ENCODE data around the gene IRAK1. TPM values are rescaled to one million over a fixed set of nuclear protein-coding genes. Genes with fewer than 3 reads are reported as not detected.

The IRAK1 gene
- total and polyA plus RNA-seq, 9 donors: 20.7 to 62.8 (median 53.9) TPM

DNA sequence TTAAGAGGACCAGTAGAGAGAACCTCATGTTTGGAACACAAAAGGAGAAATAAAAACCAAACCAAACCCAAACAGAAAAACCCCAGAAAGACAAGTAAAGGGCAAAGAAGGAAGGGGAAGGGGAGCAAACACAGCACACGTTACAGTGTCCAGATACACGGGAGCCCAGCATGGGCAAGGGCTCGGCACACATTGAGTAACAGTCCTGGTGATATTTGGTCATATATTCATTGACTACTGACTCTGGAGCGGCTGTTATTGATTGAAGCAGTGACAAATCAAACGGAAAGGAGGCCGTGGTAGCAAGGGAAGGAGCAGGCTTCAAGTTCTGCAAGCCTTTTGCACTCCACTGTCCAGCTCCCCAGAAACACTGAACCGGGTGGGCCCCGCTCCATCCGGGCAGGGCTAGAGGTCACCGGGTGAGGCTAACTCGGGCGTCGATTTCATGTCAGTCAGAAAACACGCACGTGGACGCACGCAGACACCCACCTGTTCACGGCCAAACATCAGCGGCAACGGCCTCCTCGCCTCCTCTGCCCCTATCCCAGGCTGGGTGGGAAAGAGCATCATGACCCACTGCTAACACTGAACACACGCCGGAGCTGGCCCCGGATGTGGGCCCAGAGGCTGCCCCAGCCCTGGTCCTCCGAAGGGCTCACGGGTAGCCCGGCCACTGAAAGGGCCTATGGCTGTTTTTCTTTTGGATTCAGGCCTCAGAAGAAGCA, 3.7 kb upstream of the IRAK1 start:
- Histone ChIP-seq H3K4me1 (ENCODE audit: control insufficient read depth, insufficient read depth, low read length) (peaks cover 28% of the 10 kb centered on the region), H3K36me3 (ENCODE audit: control insufficient read depth, insufficient read depth, low read length) (peaks cover 4% of the 10 kb centered on the region), H3K27ac (ENCODE audit: low read length) (no peak overlapping the region), H3K27me3 (ENCODE audit: control insufficient read depth, insufficient read depth, low read length) (peaks cover 63% of the 10 kb centered on the region), H3K4me3 (ENCODE audit: low read length) (no peak overlapping the region), H3K9me3 (replicated peaks; ENCODE audit: control insufficient read depth, low read depth, low read length) (no peaks in the 10 kb centered on the region)
- 76% methylated on average over 24 of the region's 27 CpGs for WGBS (ENCODE audit: insufficient coverage)
- no peak for DNase-seq

DNA sequence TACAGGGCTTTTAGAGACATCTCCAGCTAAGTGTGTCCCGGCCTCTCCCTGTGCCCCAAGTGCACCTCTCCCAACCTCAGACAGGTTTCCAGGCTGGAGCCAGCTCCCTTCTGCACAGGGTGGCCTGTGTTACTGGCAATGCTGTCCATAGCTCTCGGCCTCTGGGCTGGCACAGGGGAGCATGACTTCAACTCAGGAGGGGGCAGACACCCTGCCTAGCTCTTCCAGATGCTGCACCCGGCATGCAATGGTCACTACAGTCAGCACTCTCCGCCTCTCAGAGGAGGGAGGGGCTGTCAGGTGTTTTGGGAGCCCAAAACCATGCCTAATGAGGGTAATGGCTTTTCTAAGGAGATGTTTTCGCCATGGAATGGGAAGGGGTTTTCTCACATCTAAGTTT, 2.4 kb upstream of the IRAK1 start:
- WGBS (ENCODE audit: insufficient coverage): 54% methylated on average over 3 of the region's 5 CpGs
- H3K27me3 ChIP-seq (ENCODE audit: control insufficient read depth, insufficient read depth, low read length): peaks cover 58% of the 10 kb centered on the region

DNA sequence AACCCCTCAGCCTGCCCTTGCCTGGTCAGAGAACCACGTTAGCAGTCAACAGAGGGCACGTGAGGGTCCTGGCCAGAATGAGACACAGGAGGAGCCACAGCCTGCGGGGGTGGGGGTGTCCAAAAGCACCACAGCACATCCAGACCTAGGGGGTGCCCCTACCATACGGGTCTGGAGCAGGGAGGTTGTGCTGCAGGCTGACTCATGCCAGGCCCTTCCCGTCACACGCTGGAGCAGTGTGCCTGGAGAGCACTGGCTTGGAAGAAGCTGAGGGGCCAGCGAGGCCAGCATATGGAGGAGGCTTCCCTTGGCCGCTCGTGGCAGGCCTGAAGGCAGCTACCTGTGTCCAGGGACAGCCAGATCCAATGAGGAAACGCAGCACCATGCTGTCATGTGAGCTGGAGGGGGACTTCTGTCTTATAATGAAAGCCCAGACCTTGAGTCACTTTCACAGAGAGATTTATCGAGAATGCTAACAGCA, 1.5 kb upstream of the IRAK1 start:
- H3K27me3 ChIP-seq (ENCODE audit: control insufficient read depth, insufficient read depth, low read length): peaks cover 56% of the 10 kb centered on the region
- 59% methylated on average over 8 of the region's 11 CpGs for WGBS (ENCODE audit: insufficient coverage)
- H3K9me3 ChIP-seq (replicated peaks; ENCODE audit: control insufficient read depth, low read depth, low read length): no peaks in the 10 kb centered on the region
- no peak overlapping the region for H3K4me3 ChIP-seq (ENCODE audit: low read length)
- peaks cover 16% of the 10 kb centered on the region for H3K36me3 ChIP-seq (ENCODE audit: control insufficient read depth, insufficient read depth, low read length)
- no peak for DNase-seq
- H3K4me1 ChIP-seq (ENCODE audit: control insufficient read depth, insufficient read depth, low read length): peaks cover 26% of the 10 kb centered on the region
- H3K27ac ChIP-seq (ENCODE audit: low read length): peak overlapping the region; percentile 74

More for the DNA sequence above, 2.4 kb upstream of the IRAK1 start:
- no peak for DNase-seq
- Histone ChIP-seq H3K9me3 (replicated peaks; ENCODE audit: control insufficient read depth, low read depth, low read length) (no peaks in the 10 kb centered on the region), H3K27ac (ENCODE audit: low read length) (no peak overlapping the region), H3K4me3 (ENCODE audit: low read length) (no peak overlapping the region), H3K36me3 (ENCODE audit: control insufficient read depth, insufficient read depth, low read length) (peaks cover 7% of the 10 kb centered on the region), H3K4me1 (ENCODE audit: control insufficient read depth, insufficient read depth, low read length) (peaks cover 31% of the 10 kb centered on the region)

DNA sequence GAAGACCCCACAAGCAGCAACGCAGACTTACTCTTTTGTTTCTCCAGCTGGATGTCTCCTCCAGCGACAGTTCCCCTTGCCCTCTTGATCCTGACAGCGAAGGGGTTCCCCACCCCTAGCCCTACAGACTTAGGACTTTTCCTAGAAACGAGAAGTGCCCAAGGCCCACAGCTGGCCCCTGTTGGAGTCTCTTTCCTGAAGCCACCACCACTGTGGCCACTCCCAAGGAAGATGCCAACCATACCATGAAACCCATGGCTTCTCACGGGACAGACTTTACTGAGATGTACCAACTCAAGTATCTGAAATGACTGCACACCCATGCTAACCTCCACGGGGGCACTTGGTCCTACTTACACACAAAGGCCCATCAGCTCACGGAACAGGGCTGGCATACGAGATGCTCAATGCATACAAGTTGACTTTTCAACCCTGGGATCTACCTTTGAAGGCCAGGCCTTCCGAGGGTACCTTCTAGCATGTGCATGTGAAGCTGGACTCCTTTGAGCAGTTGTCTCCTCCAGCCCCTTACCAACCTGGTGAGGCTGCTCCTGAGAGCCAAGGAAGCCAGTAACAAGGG, 924 bp upstream of the IRAK1 start:
- WGBS (ENCODE audit: insufficient coverage): 54% methylated on average over 8 of the region's 9 CpGs
- Histone ChIP-seq H3K27me3 (ENCODE audit: control insufficient read depth, insufficient read depth, low read length) (peaks cover 55% of the 10 kb centered on the region), H3K4me1 (ENCODE audit: control insufficient read depth, insufficient read depth, low read length) (peaks cover 23% of the 10 kb centered on the region), H3K4me3 (ENCODE audit: low read length) (peak overlapping the region; percentile 55), H3K27ac (ENCODE audit: low read length) (peak overlapping the region; percentile 74), H3K36me3 (ENCODE audit: control insufficient read depth, insufficient read depth, low read length) (peaks cover 20% of the 10 kb centered on the region), H3K9me3 (replicated peaks; ENCODE audit: control insufficient read depth, low read depth, low read length) (no peaks in the 10 kb centered on the region)
- DNase-seq: no peak

DNA sequence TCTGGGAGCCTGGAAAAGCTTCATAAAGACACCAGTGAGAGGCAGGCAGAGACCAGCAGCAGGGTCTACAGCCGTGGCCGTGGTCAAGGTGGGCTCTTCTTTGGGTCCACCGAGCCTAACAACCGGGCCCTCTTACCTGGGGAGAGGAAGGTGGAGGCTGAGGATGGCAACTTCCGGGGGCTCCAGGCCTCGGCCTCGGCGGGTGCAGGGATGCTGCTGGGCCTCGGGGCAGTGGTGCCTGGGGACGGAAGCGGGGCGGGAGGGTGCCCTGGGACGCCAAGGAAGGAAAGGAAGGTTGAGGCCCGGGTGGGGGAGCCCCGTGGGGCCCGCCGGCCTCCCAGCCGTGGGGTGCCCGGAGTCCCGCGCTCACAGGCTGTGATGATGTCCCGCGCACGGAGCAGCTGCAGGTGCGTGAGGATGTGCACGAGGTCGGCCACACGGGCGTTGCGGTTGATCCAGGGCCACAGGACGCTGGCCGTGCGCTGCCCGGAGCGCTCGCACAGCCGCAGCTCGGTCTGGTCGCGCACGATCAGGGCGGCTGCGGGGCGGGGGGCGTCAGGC, 561 bp downstream of the IRAK1 start:
- WGBS (ENCODE audit: insufficient coverage): 36% methylated on average over 45 of the region's 45 CpGs
- H3K4me1 ChIP-seq (ENCODE audit: control insufficient read depth, insufficient read depth, low read length): peaks cover 21% of the 10 kb centered on the region
- no peaks in the 10 kb centered on the region for H3K9me3 ChIP-seq (replicated peaks; ENCODE audit: control insufficient read depth, low read depth, low read length)
- peak overlapping the region; percentile 54 for H3K4me3 ChIP-seq (ENCODE audit: low read length)
- H3K27ac ChIP-seq (ENCODE audit: low read length): peak overlapping the region; percentile 13
- no peak for DNase-seq
- H3K27me3 ChIP-seq (ENCODE audit: control insufficient read depth, insufficient read depth, low read length): peaks cover 53% of the 10 kb centered on the region
- H3K36me3 ChIP-seq (ENCODE audit: control insufficient read depth, insufficient read depth, low read length): peaks cover 30% of the 10 kb centered on the region

DNA sequence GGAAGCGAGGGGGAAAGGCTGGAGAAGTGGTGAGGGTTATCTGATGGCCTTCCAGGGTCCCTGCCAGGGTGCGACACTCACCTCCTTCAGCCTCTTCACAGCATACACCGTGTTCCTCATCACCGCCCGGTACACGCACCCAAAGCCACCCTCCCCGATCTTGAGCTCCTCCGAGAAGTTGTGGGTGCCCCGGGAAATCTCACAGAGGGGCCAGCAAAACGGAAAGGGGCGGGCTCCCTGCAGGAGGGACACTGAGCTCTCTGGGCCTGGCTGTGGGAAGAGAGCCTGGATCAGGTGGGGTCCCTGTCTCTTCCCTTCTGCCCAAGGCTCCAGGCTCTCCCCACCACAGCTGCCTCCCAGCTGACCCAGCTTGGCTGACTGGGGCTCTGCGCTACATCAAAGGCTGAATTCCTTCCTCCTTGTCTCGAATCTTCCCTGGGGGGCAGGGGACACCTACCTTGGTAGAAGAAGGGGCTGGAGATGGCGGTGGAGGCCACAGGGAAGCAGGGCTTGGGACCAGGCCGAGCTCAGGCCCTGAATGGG, 1.1 kb downstream of the IRAK1 start:
- DNase-seq: no peak
- 74% methylated on average over 9 of the region's 15 CpGs for WGBS (ENCODE audit: insufficient coverage)
- peaks cover 24% of the 10 kb centered on the region for H3K4me1 ChIP-seq (ENCODE audit: control insufficient read depth, insufficient read depth, low read length)
- peak overlapping the region; percentile 13 for H3K27ac ChIP-seq (ENCODE audit: low read length)
- H3K36me3 ChIP-seq (ENCODE audit: control insufficient read depth, insufficient read depth, low read length): peaks cover 30% of the 10 kb centered on the region
- no peaks in the 10 kb centered on the region for H3K9me3 ChIP-seq (replicated peaks; ENCODE audit: control insufficient read depth, low read depth, low read length)
- H3K27me3 ChIP-seq (ENCODE audit: control insufficient read depth, insufficient read depth, low read length): peaks cover 51% of the 10 kb centered on the region
- peak overlapping the region; percentile 54 for H3K4me3 ChIP-seq (ENCODE audit: low read length)

DNA sequence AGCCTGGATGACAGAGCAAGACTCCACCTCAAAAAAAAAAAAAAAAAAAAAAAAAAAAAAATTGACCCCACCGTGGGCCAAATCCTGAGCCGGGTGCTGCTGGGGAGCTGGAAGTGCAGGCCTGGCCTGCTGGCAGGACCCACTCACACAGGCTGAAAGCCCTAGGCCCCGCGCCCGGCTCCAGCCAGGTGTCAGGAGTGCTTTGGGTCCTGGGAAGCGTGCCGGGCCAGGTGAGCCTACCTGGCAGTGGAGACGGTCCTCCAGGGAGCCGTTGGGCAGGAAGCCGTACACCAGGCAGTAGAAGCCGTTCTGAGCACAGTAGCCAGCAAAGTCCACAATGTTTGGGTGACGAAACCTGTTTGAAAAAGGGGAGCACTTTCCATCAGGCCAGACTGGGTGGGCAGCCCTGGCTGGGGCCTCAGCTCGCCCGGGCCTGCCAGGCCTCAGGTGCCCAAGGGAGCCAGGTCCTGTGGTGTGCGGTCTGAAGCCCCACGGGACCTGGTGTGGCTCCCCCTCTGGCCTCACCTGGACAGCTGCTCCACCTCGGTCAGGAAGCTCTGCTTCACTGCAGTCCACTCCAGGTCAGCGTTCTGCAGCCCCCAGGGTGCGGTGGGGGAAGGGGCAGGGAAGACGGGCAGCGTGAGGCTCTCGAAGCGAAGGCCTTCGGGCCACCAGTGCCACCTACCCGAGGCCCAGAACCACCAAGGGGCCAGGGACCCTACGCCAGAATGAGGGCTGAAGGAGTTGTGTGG, 1.8 kb downstream of the IRAK1 start:
- DNase-seq: no peak
- 88% methylated on average over 22 of the region's 26 CpGs for WGBS (ENCODE audit: insufficient coverage)
- peaks cover 30% of the 10 kb centered on the region for H3K36me3 ChIP-seq (ENCODE audit: control insufficient read depth, insufficient read depth, low read length)
- peaks cover 50% of the 10 kb centered on the region for H3K27me3 ChIP-seq (ENCODE audit: control insufficient read depth, insufficient read depth, low read length)
- peak overlapping the region; percentile 54 for H3K4me3 ChIP-seq (ENCODE audit: low read length)
- H3K4me1 ChIP-seq (ENCODE audit: control insufficient read depth, insufficient read depth, low read length): peaks cover 29% of the 10 kb centered on the region
- no peak overlapping the region for H3K27ac ChIP-seq (ENCODE audit: low read length)
- no peaks in the 10 kb centered on the region for H3K9me3 ChIP-seq (replicated peaks; ENCODE audit: control insufficient read depth, low read depth, low read length)

GRCh38 chrX:154016366-154017076, 3.2 kb downstream of the IRAK1 start:
- no peak for DNase-seq
- Histone ChIP-seq H3K9me3 (replicated peaks; ENCODE audit: control insufficient read depth, low read depth, low read length) (no peaks in the 10 kb centered on the region), H3K27me3 (ENCODE audit: control insufficient read depth, insufficient read depth, low read length) (peaks cover 55% of the 10 kb centered on the region), H3K4me1 (ENCODE audit: control insufficient read depth, insufficient read depth, low read length) (peaks cover 29% of the 10 kb centered on the region), H3K36me3 (ENCODE audit: control insufficient read depth, insufficient read depth, low read length) (peaks cover 35% of the 10 kb centered on the region), H3K27ac (ENCODE audit: low read length) (no peak overlapping the region), H3K4me3 (ENCODE audit: low read length) (no peak overlapping the region)
- 87% methylated on average over 22 of the region's 24 CpGs for WGBS (ENCODE audit: insufficient coverage)

GRCh38 chrX:154015581-154016264, 4.0 kb downstream of the IRAK1 start:
- Histone ChIP-seq H3K27me3 (ENCODE audit: control insufficient read depth, insufficient read depth, low read length) (peaks cover 55% of the 10 kb centered on the region), H3K4me3 (ENCODE audit: low read length) (no peak overlapping the region), H3K27ac (ENCODE audit: low read length) (no peak overlapping the region), H3K36me3 (ENCODE audit: control insufficient read depth, insufficient read depth, low read length) (peaks cover 41% of the 10 kb centered on the region), H3K4me1 (ENCODE audit: control insufficient read depth, insufficient read depth, low read length) (peaks cover 23% of the 10 kb centered on the region), H3K9me3 (replicated peaks; ENCODE audit: control insufficient read depth, low read depth, low read length) (no peaks in the 10 kb centered on the region)
- no peak for DNase-seq
- 77% methylated on average over 13 of the region's 16 CpGs for WGBS (ENCODE audit: insufficient coverage)

Measured in muscle of leg (tissue), 11 donors.